ENCODE data around the gene L3MBTL1.

The L3MBTL1 gene

GRCh38 chr20:43535370-43536004, 28.0 kb downstream of the L3MBTL1 start:
- no peak for DNase-seq (ENCODE audit: low read depth)

DNA sequence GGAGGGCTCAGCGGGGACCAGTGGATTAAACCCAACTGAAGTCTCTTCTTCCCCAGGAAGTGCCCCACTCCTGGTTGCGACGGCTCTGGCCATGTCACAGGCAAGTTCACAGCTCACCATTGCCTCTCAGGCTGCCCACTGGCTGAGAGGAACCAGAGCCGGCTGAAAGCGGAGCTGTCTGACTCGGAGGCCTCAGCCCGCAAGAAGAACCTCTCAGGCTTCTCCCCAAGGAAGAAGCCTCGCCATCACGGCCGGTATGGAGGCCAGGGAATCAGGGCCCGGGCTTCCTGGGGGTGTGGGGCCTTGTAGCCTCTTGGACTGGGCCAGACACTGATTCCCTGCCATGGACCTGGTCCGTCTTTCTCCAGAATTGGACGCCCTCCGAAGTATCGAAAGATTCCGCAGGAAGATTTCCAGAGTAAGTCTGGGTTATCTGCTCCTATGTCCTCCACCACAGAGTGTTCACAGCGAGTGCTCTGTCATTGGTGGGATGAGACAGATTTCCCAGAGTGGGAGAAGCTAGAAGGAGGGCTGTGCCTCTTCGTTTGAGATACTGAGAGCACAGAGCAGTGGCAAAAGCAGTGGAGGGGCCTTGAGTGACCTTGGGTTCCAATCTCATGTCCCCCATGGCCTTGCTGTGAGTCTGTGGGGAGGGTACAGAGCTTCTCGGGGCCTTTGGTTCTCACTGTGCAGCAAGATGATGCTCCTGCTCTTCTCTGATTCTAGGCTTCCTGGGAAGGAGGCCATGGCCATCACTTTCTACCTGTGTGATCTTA, 28.7 kb downstream of the L3MBTL1 start:
- DNase-seq (ENCODE audit: low read depth): no peak

DNA sequence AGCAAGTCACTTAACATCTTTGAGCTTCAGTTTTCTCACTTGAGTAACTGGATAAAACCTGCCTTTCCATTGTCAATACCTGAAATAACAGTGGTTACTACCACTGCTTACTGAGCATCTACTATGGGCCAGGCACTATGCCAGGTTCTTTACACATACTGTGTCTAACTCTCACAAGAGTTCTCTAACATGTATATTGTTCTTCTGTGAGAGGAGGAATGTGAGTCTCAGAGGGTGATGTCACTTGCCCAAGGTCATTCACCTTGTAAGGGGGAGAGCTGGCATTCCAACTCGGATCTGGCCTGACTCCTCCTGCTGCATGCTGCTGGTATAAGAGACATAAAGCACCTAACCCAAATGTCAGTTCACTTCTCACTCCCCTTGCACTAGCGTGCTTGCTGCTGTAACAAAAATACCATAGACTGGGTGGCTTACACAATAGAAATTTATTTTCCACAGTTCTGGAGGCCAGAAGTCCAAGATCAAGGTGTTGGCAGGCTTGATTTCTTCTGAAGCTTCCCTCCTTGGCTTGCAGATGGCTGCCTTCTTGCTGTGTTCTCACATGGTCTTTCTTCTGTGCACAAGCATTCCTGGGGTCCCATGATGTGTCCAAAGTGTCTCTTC, 29.4 kb downstream of the L3MBTL1 start:
- DNase-seq (ENCODE audit: low read depth): no peak

DNA sequence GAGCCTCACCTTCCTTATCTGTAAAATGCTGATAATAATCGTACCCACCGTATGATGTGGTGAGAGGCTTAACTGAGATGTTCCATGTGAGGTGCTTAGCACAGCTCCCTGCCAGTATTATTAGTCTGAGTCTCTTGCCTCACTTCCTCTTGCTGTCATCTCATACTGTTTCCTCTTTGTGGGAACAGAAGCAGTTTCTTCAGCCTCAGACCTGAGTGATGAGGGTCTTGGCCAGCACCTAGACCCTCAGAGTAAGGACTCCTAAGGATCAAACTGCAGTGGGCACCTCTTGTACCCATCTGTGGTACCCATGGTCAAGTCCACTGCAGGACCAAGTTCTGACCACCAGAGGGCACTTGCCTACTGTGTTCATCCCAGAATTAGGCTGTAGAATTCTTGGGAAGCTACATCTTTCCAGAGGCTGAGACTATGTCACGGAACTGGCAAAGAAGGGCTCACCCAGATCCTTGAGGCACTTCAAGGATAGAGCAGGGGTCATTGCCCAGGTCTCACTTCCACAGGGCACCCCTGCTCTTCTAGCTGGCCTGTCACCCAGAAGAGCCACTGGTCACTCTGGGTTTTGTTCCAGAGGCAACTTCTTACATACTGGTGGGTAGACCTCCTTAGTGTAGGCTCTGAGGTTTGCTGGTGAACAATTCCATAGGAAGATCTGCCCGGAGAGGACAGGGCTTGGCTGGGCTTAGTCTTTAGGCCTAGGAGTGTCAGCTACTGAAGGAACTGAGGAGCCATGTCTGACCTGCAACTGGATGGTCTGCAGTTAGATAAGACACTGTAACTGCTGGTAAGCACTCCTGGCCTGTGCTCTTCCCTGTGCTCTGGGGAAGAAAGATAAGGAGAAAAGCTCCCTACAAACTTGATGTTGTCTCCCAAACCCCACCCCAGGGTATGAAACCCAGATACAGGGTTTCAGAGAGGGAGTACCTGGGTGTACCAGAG, 30.7 kb downstream of the L3MBTL1 start:
- peak; percentile 6 for DNase-seq (ENCODE audit: low read depth)

GRCh38 chr20:43538878-43539700, 31.6 kb downstream of the L3MBTL1 start:
- no peak for DNase-seq (ENCODE audit: low read depth)

DNA sequence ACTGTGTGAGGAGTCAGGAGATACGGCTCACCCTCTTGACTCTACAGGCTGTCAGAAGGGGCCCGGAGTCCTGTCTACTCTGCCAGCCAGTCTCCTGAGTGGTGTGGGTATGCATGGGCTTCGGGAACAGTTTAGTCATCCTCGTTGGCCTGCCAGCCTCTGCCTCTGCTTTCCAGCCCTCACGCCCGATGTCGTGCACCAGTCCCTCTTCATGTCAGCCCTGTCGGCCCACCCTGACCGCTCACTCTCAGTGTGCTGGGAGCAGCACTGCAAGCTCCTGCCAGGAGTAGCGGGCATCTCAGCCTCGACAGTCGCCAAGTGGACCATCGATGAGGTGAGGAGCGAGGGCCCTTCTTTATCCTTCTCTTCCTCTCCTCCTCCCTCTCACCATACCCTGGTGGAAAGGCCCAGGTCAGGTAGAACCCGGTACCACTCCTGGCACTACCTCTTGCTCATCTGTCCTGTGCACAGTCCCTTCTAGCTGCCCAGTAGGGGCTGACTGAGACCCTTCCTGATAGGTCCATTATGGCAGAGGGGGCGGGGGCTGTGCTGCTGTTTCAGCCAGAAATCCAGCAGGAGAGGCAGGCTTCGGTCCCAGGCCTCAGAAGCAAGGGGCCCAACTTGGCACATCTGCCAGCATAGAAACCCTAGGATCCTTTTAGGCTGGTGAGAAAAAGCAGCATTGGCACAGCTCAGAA, 32.6 kb downstream of the L3MBTL1 start:
- DNase-seq (ENCODE audit: low read depth): no peak

DNA sequence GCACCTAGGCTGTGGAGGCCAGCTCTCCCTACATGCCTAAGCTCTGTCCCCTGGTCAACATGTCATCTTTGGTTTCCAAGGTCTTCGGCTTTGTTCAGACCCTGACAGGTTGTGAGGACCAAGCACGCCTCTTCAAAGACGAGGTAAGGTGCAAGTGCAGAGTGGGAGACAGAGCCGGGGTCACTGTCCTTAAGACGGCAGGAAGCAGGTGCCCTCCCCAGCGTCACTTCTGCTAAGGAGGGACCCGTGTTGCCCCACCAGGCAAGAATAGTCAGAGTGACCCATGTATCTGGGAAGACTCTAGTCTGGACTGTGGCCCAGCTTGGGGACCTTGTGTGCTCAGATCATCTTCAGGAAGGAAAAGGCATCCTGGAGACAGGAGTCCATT, 33.2 kb downstream of the L3MBTL1 start:
- DNase-seq (ENCODE audit: low read depth): no peak

GRCh38 chr20:43541214-43541613, 33.7 kb downstream of the L3MBTL1 start:
- DNase-seq (ENCODE audit: low read depth): no peak

DNA sequence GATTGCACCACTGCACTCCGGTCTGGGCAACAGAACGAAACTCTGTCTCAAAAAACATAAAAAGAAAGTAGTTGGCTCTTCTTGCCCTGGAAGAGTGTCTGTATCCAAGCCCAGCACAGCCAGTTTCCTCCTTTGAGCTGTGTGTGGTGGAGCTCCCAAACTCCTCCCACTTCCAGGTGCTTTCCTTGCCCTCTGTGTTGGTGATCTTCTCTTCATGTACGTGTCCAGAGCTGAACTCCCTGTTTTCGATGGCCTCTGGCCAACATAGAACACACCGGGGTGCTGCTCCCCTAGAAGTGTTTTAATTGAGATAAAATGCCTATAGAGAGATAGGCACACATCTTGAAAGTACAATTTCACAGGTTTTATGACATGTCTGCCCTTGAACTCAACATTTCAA, 34.7 kb downstream of the L3MBTL1 start:
- no peak for DNase-seq (ENCODE audit: low read depth)

DNA sequence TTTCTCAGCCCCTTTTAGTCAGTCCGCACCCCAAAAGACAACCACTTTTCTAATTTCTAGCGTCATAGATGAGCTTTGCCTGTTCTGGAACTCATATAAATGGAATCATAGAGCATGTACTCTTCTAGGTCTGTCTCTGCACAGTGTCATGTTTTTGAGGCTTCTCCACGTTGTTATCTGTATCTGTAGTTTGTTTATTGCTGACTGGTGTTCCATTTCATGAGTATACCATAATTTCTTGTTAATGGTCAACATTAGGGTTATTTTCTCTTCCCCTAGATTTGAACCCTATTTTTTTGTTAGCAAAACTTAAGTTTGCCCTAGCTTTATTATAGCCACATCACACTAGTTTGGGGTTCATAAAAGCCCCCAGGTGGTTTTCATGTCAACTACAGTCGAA, 35.2 kb downstream of the L3MBTL1 start:
- DNase-seq (ENCODE audit: low read depth): no peak

DNA sequence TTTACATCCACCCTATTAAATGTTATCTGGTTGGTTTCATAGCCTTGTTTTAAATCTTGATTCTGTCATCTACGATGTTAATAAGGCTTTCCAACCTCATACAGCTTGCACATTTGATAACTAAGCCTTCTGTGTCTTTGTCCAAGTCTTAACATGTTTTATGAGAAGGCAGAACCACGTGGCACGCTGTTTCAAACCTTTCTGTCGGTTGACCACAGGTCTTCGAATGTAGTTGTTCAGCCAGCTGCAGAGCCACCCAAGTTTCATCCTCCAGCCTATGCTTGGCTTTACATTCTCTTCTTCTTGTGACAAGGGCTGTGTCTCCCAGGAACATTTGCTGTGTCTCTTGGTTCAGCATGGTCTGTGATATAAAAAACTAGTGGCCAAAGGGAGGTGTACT, 35.6 kb downstream of the L3MBTL1 start:
- DNase-seq (ENCODE audit: low read depth): no peak

GRCh38 chr20:43544501-43544900, 37.0 kb downstream of the L3MBTL1 start:
- no peak for DNase-seq (ENCODE audit: low read depth)

DNA sequence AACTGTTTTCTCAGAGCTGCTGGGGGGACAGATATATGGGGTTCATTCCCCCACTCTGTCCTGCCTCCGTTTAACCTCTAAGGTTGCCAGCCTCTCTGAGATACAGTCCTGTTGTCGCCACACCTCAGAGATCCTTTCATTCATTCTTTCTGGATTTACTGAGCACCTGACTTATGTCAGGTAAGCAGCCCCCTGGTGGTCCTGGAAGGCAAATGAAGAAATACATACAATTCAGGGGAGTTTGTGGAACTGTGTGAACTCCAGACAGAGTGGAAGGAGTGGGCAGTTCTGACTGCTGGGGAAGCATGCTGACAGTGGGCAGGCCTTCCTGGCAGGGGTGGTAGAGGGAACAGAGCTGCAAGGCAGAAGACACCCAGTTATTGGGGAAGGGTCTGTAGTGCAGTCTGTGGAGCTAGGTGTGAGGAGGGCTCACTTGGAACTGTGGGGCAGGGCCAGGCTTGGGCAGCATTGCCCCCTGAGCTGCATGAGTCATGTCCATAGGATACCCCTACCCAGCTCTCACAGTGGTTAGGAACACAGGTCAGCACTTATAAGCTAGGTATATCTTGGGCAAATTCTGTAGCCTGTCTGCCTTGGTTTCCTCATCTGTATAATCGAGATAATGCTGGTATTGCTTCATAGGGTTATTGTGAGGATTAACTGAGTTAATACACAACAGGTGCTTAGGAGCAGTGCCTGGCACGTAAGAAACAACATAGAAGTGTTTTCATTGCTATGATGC, 38.5 kb downstream of the L3MBTL1 start:
- DNase-seq (ENCODE audit: low read depth): no peak

- DNase-seq (ENCODE audit: low read depth): no peak
These were observed 40.9 kb downstream of the L3MBTL1 start for GRCh38 chr20:43548273-43548880.

DNA sequence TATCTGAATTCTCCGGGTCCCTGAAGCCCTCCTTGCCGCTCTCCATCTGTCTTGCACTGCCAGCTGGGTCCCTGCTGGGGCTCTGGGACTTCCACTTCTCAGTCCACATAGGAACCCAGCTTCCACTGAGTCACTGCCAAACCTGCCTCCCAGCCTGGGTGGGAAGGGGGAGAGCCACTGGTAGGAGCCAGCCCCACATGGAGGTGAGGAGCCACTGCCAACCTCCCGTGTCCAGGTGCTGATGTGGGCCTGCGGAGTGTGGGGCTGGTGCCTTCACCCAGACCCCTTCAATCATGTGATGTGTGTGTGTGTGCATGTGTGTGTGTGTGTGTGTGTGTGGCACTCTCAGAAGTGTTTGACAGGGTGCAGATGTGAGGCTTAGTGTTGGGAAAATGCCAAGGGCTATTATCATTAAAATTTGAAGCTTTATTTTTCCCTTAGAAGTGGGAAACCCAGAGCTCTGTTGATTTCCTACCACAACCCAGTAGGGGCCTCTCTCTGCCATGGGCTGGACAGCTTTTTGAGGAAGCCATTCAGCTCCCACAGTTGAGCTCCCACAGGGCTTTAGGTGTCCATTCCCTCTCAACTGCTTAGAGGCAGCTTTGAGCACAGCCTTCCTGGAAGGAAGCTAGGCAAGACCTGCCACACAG, 42.0 kb downstream of the L3MBTL1 start:
- no peak for DNase-seq (ENCODE audit: low read depth)

DNA sequence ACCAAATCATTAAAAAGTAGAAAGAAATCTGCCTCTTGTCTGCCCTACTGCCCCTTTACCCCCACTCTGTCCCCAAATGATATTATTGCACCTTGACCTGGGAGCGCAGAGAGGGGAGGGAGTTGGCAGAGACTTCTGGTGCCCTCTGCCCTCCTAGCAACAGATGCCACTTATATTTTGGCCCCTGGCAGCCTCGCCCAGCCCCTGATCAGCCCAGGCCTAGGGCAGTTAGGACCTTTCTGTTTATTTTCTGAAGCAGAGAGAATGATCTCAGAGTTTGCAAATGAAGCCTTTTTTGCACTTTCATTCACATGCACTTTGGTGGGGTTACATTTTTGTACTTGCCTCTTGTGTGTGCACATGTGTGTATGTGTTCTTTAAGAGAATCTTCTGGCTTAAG, 43.0 kb downstream of the L3MBTL1 start:
- DNase-seq (ENCODE audit: low read depth): no peak

DNA sequence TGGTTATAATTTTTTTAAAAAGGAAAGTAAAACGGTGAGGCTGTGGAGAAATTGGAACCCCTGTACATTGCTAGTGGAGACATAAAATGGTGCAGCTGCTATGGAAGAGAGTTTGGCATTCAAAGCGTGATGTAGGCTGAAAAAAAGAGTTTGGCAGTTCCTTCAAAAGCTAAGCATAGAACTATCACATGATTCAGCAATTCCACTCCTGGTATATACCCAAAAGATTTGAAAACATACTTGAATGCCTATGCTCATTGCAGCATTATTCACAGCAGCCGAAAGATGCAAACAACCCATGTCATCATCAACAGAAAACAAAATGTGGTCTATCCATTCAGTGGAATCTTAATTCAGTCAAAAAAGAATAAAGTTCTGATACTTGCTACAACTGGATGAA, 46.9 kb downstream of the L3MBTL1 start:
- DNase-seq (ENCODE audit: low read depth): no peak

DNA sequence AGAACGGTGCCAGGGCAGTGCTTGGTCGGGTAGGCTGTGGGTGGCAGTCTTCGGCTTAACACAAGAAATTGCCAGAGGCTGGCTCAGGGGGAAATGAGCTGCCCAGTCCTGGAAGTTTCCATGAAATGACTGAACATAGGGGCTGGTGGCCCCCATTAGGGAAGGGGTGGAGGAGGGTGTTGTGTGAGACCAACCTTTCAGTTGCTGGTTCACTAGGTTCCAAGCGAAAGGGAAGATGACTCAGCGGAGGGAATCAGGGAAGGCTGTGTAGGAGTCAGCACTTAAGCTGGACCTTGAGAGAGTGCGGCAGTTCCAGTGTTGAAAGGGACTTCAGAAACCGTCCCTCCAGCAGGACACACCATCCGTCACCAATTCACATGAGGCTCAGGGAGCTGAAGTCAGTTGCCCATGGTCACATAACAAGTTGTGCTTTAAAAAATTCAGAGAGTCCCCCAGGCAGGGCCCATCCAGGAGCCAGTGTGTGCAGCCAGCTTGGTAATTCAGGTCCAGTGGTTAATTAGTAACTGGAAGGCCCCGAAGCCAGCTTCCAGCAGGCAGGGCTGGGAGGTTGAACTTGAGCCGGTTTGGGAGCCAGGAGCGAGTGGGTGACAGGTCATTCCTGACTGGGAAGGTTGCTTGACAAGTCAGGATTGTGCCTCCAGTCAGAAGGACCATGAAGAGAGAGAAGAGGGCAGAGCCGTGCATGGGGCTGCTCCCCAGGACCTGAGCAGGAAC, 51.1 kb downstream of the L3MBTL1 start, which contains the start of gene SGK2:
Gene SGK2 (plus strand): TSS at position 616 of the 735 bp plus-strand sequence. CDS start 7,469 bp downstream, outside the sequence.
- no peak for DNase-seq (ENCODE audit: low read depth)

Data from activated T-helper 9 cell treated with anti-CD3 and anti-CD28 coated beads, Interleukin-2, amount 50 U/mL, for 16 hours (primary cell).